HG03064 (cell line): Measurements from ENCODE around the gene CEP350.
A peak's percentile ranks its signal among the peaks of the same experiment; 100 is the strongest.

Experiments used
- ATAC-seq: cut with Tn5 transposase; IDR thresholded peaks from one replicate; pipeline ENCODE4 v1.9.1; 2021; ENCODE audit warnings: low read depth; ENCODE audit not compliant: unreplicated experiment

CEP350 gene, protein sequence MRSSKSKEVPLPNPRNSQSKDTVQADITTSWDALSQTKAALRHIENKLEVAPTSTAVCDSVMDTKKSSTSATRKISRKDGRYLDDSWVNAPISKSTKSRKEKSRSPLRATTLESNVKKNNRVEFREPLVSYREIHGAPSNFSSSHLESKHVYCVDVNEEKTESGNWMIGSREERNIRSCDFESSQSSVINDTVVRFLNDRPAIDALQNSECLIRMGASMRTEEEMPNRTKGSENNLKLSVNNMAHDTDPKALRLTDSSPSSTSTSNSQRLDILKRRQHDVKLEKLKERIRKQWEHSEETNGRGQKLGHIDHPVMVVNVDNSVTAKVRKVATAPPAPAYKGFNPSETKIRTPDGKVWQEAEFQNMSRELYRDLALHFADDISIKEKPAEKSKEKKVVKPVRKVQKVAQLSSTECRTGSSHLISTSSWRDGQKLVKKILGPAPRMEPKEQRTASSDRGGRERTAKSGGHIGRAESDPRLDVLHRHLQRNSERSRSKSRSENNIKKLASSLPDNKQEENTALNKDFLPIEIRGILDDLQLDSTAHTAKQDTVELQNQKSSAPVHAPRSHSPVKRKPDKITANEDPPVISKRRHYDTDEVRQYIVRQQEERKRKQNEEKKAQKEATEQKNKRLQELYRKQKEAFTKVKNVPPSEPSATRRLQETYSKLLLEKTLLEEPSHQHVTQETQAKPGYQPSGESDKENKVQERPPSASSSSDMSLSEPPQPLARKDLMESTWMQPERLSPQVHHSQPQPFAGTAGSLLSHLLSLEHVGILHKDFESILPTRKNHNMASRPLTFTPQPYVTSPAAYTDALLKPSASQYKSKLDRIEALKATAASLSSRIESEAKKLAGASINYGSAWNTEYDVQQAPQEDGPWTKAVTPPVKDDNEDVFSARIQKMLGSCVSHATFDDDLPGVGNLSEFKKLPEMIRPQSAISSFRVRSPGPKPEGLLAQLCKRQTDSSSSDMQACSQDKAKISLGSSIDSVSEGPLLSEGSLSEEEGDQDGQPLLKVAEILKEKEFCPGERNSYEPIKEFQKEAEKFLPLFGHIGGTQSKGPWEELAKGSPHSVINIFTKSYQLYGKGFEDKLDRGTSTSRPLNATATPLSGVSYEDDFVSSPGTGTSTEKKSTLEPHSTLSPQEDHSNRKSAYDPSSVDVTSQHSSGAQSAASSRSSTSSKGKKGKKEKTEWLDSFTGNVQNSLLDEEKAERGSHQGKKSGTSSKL (N-terminal part only)

DNA sequence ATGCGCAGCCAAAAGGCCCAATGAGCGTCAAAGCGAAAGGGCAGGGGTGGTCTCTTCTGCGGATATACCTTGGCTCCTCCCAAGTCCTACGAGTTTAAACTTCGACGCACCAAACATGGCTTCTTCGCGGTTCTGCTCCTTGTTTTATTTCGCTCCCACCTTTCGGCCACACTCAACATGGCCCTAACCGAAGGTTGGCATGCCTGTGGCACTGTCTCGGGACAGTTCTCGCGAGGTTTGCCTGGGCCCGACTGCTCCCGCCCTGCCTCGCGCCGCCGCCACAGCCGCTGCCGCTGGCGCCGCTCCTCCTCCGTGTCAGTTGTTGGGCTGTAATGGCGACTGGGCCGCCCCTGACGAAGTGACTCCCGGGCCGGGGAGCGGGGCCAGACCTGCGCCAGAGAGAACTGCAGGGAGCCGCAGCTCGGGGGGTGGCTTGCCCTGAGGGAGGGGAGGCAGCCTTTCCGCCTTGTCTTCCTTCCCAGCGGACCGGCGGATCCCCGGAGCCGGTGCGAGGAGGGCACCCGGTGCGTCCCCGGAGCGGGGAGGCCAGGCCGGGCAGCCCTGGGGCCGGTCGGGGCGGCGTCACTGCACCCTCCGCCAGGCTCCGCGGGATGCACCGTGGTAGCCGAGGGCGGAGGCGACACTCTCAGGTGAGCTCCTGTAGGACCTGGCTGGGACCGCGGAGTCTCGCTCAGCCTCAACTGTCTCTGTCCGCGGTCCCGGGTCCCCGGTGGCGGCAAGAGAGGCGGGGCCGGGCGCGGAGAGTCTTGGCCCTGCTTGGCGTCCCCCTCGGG, at the start of gene CEP350:
Gene CEP350, plus strand, starts transcription at position 318 of the 794 bp plus-strand sequence. CDS start 31,372 bp downstream, outside the sequence.
- peak; percentile 86 for ATAC-seq

DNA sequence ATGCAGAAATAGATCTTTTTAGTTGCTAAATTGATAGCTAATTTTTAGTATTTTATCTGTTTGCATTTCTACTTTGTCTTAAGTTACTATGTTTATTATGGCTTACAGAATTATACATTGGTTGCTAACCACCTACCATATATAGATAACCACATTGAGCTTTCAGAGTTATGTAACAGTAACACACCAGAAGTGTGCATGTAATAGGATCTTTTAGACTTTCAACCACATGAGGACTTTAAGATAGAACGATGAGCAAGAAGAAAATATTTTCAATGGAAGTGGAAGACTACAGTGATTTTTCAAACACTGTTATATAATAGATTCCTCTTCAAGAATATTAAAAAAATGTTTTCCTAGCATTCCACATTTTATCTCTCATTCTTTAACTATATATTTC, 43.7 kb upstream of the CEP350 start:
- no peak for ATAC-seq

DNA sequence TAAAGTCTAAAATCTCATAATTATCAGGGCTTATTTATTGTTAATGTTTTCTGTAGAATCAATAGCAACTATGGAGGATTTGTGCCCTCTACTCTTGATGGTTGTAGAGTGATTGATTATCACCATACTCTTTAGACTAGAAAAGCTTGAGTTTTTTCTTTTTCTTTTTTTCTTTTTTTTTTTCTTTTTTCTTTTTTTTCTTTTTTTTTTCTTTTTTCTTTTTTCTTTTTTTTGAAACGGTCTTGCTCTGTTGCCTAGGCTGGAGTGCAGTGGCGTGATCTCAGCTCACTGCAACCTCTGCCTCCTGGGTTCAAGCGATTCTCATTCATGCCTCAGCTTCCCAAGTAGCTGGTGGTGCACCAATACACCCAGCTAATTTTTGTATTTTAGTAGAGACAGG, 42.8 kb upstream of the CEP350 start:
- no peak for ATAC-seq

DNA sequence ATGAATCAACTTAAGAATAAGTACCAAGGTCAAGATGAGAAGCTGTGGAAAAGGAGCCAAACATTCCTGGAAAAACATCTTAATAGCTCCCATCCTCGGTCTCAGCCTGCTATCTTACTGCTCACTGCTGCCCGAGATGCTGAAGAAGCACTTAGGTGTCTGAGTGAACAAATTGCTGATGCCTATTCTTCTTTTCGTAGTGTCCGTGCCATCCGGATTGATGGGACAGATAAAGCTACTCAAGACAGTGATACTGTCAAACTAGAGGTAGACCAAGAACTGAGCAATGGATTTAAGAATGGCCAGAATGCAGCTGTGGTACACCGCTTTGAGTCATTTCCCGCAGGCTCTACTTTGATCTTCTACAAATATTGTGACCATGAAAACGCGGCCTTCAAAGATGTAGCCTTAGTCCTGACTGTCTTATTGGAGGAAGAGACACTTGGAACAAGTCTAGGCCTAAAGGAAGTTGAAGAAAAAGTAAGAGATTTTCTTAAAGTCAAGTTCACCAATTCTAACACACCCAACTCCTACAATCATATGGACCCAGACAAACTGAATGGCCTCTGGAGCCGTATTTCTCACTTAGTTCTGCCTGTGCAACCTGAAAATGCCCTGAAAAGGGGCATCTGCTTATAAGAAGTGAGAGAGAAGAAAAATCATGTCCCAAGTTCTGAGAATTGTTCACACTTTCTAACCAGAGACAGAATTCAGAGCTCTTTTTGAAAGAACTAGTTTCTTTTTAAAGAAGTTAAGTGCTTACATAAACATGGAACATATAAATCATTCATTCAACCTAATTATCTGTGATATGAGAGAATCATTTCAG, 36.8 kb upstream of the CEP350 start:
- ATAC-seq, result no peak

DNA sequence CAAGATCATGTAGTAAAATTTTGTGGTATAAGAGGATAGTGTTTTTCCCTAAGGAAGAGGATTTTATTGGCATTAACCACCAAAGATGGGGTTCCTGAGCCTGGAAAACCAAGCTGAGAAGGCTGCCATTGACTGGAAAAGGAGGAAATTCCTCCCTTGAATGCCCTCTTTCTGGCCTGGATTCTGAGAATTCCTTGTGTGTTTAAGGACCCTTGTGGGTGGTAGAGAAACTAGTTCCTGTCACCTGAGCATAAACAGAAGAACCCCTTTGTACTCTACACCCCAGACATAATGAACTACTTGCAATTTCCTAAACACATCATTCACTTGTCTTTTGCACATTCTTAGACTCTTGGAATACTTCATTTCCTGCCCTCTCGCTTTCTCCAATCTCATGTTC, 33.1 kb upstream of the CEP350 start:
- ATAC-seq, result no peak

DNA sequence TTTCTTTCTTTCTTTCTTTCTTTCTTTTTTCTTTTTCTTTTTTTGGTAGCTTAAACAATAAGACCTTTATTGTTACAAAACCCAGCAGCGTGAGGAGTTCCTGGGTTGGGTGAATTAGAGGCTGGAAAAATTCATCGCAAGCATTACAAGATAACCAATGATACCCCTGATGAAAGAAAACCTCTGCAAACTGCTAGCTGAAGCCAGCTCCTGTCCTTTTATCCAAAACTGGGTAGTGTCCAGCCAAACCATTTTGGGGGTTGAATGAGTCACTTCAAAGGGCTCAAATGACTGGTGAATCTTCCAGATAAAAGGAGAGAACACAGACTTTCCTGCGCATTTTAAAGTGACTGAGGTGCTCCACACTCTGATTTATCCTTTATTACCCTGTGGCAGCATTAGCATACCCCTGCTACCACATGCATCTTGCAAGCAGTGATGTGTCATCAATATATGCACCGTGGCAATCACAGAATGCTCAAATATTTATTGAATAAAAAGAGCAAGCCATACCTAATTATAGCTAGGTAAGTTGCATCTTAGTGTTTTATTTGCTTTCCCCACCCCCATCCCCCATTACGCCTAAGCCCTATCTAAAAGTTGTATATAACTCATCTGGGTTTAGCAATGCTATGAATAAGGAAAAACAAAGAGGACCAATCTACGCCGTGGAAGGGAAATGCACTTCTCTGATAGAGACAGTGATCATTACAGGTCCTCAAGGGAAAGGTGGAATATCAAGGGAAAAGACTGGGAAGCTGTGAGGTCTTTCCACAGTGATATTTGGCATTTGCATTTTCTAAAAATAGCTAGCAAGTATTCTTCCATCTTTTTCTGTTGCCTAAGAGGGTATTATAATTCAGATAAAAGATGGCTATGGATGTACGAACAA, 32.4 kb upstream of the CEP350 start:
- no peak for ATAC-seq

DNA sequence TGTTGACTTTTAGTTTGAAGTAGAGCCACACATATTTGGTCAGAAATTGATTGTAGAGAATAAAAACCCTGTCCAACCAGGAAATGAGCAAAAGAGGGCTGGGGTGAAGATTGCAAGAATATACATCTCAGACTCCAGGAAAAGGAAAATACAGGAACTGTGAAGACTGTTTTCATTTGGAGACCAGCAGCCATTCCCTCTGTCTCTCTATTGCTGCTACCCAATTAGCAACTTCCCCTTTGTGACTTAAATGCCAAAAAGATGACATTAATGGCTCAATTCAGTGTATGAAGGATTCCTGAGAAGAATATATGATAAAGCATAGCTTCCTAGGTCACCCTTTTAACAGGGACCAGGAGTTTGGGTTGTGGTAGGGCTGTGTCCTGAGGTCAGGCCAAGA, 31.6 kb upstream of the CEP350 start:
- no peak for ATAC-seq

DNA sequence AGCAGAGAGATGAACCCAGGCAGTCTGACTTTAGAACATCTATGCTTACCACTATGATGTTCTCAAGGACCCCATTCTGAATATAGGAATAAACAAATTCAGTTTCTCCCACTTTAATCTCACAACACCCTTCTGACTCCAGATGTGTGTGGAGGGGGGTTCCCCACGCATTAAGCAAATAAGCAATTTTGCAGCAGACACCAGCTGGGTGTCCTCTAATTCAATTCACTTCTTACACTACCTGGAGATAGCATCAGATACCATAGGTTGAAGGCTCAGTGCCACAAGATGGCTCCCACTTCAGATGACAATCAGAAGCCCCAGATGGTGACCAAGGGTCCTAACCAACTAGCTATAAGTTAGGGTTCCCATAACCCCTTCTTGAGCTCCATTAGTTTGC, 30.3 kb upstream of the CEP350 start:
- no peak for ATAC-seq

DNA sequence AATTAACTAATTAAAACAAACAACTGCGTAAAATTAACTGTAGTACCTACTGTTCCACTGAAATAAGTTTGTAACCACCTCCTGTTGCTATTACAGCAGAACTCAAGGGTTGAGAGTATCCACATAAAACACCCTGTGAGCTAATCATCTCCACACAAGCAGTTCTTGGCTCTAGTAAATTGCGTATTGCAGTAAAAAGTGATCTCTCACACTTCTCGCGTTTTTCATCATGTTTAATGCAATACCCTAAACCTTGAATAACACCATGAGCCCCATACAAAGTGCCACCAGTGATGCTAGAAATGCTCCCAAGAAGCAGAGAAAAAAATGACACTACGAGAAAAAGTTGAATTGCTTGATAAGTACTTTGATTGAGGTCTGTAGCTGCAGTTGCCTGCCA, 29.3 kb upstream of the CEP350 start:
- ATAC-seq, result no peak

DNA sequence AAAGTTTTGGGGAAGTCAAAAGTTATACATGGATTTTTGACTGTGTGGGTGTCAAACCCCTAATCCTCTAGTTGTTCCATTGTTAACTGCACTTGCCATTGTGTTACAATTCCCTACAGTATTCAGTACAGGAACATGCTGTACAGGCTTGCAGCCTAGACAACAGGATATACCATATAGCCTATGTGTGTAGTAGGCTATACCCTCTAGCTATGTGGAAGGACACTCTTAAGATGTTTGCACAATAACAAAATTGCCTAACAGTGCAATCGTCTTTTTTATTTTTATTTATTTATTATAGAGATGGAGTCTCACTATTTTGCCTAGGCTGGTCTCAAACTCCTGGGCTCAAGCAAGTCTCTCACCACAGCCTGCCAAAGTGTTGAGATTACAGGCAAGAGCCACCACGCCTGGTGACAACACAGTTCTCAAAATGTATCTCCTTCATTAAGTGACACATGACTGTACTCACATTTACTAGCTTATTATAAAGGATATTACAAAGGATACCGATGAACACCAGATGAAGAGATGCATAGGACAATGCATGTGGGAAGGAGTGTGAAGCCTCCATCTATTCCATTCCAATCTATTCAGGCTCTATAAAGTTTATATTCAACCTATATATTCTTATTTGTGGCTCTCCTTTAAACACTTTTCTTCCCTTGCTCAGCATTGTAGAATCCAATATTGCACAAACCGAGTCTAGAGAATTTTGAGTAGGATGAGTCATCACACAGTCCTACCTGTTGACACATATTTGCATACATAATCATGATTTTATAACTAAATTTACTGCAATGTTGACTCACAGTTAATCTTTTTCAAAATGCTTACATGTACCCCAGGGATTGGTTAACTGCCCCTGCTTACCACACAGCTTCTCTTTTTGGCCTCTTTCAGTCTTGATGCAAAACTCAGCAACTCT, 28.4 kb upstream of the CEP350 start:
- ATAC-seq, result no peak

DNA sequence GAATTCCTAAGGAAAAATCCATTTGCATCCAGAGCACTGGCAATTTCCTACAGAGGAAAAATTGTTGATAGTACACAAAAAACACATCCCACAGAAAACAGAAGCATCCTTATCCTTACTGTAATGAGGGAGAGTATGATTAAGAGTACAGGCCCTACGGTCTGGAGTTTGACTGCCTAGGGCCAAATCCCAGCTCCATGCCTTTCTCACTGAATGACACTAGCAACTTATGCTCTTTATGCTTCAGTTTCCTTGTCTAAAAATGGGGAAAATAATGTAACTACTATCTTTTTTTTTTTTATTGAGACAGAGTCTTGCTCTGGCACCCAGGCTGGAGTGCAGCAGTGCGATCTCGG, 27.8 kb upstream of the CEP350 start:
- ATAC-seq, result no peak

DNA sequence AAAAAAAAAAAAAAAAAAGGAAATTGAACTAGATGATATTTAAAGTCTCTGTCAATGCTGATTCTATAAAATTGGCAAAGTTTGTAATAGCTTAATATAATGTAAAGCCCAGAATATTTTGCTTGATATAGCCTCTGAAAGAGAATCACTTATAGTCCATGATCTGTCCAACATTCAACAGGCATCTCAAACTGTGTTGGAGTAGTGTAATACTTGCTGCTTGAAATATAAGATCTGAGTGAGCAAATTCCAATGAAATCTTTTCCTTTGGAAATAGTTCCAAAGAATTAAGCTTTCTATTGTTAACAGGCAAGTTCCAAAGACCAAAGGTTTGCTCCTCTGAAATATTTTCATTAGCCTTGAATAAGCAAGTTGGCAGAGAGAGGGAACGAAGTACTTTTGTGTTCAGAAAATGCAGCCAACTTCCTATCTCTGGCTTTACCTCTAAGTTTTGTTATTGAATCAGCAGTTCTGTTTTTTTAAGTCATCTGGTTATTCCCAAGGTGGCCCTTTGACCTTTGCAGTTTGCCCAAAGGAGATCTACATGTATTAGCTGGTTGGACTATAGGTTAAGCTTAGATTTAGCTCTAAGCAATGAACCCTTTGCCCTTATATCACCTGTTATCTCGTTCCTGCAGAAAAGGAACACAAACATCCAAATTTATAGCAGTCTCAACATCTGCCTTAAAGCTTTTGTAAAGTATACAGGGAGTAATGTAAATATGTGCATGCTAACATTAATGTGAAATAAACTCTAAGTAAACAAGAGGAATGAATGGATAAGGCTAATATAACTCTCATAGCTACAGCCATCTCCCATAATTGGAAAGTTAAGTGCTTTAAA, 24.4 kb upstream of the CEP350 start:
- no peak for ATAC-seq

DNA sequence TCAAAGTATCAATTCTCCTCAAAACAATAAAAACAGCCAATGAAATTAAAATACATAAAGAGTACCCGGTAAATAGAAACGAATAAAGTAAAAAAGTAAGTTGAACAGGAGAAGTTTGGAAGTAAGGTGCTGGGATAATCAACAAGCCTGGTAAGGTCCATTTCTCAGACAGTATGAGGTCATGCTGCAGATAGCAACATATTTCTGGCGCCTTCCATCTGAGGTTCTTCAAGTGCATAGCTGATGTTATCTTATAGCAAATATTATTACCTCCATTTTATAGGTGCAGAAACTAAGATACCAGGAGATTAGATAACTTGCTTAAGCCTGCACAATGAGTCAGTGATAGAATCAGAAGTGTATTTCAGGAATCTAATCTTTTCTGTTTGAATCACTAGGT, 23.7 kb upstream of the CEP350 start:
- ATAC-seq, result no peak

DNA sequence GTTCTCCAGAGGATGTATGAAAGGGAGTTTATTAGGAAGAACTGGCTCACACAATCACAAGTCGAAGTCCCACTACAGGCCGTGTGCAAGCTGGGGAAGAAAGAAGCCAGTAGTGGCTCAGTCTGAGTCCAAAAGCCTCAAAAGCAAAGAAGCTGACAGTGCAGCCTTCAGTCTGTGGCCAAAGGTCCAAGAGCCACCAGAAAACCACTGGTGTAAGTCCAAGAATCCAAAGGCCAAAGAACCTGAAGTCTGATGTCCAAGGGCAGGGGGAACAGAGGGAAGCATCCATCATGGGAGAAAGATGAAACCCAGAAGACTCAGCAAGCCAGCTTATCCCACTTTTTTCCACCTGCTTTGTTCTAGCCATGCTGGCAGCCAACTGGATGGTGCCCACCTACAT, 21.4 kb upstream of the CEP350 start:
- ATAC-seq, result no peak

DNA sequence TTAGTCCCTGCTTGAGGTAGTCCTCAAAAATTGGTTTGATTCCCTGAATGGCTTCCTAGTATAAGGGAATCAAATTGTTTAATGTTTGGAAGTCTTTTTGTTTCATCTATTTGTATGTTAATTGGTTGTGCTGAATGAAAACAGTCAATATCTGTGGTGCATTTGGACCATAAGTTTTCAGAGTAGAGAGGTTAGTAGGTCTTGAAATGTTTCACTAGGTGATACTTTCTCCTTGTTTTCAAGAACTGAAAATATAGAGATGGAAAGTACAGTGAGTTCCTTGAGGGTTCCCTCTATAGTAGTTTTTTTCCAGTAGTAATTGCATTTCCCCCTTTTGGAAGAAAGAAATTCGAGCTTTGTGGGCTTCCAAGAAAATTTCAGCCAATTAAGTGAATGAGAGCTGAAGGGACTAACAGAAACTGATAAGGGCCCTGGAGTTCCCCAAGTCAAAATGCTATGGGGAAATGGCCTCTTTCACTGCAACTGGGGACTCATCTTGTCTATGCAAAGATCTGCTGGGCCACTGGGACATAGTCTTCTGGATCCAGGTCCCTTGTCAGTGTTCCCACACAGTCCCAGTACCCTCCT, 18.6 kb upstream of the CEP350 start:
- no peak for ATAC-seq

DNA sequence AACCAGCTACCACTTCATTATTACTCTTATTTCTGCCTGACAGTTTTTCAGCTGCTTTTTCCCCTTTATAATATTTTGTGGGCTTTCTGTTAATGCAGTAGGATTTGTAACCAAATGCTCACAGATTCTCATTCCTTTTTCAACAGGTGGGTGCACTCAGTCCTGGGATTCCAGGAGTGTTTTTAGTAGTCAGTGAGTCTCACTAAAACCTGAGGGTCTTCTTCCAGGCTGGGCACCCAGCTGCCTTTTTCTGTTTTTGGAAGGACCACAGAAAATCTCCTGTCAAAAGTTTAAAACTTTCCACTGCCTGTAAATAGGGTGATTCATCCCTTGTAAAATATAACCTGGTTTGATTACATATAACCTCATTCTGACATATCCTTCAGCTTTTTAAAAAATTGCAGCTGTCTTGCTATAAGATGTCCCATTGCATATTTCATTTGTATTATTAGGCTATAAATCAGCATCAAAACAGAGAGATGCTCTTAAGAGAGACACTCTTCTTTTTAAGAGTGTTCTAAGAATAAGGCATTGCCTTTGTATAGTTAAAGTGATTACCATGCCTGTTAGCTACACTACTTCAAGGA, 16.8 kb upstream of the CEP350 start:
- ATAC-seq, result no peak
